ENCODE measurements around the gene IL17C.

Gene IL17C

GRCh38 chr16:88645455-88645854, 7.1 kb downstream of the IL17C start:
- DNase-seq (ENCODE audit: low read depth), result no peak

GRCh38 chr16:88645941-88646340, 7.6 kb downstream of the IL17C start:
- no peak for DNase-seq (ENCODE audit: low read depth)

GRCh38 chr16:88646345-88647034, 8.1 kb downstream of the IL17C start:
- no peak for DNase-seq (ENCODE audit: low read depth)

- no peak for DNase-seq (ENCODE audit: low read depth)
These were observed 9.1 kb downstream of the IL17C start for GRCh38 chr16:88647178-88648070.

GRCh38 chr16:88649195-88649923, 11.0 kb downstream of the IL17C start:
- DNase-seq (ENCODE audit: low read depth), result no peak

- no peak for DNase-seq (ENCODE audit: low read depth)
These were observed 11.8 kb downstream of the IL17C start for GRCh38 chr16:88649924-88650748.

GRCh38 chr16:88650749-88651275, 12.4 kb downstream of the IL17C start, which contains the start of gene CYBA:
Gene CYBA, minus strand, starts transcription at chr16:88651053. Its CDS starts 40 bp downstream, at chr16:88651013.
- DNase-seq (ENCODE audit: low read depth), result peak; percentile 26

- no peak for DNase-seq (ENCODE audit: low read depth)
These were observed 13.1 kb downstream of the IL17C start for GRCh38 chr16:88651276-88651988.

GRCh38 chr16:88651989-88652761, 13.8 kb downstream of the IL17C start:
- no peak for DNase-seq (ENCODE audit: low read depth)

- DNase-seq (ENCODE audit: low read depth), result no peak
These were observed 14.3 kb downstream of the IL17C start for GRCh38 chr16:88652762-88653063.

GRCh38 chr16:88653101-88653500, 14.7 kb downstream of the IL17C start:
- DNase-seq (ENCODE audit: low read depth), result no peak

- DNase-seq (ENCODE audit: low read depth), result no peak
These were observed 15.4 kb downstream of the IL17C start for GRCh38 chr16:88653596-88654362.

GRCh38 chr16:88654363-88655052, 16.1 kb downstream of the IL17C start:
- no peak for DNase-seq (ENCODE audit: low read depth)

- DNase-seq (ENCODE audit: low read depth), result no peak
These were observed 16.8 kb downstream of the IL17C start for GRCh38 chr16:88655053-88655732.

- no peak for DNase-seq (ENCODE audit: low read depth)
These were observed 17.4 kb downstream of the IL17C start for GRCh38 chr16:88655733-88656281.

GRCh38 chr16:88656291-88656980, 18.1 kb downstream of the IL17C start:
- no peak for DNase-seq (ENCODE audit: low read depth)

GRCh38 chr16:88657371-88657770, 19.0 kb downstream of the IL17C start:
- DNase-seq (ENCODE audit: low read depth), result no peak

Measured in stromal cell of bone marrow (primary cell).